Neural cell (in vitro differentiated cells): Measurements from ENCODE around the gene SCYL3. TPM values are rescaled to one million over a fixed set of nuclear protein-coding genes. Genes with fewer than 3 reads are reported as not detected.

Source experiments
- H2AFZ ChIP-seq: fragments of 200-600, 300-800 bp; sonication (generic), shearing (Covaris generic); 2 replicates; pipeline ENCODE4 v1.6.0; 2014; ENCODE audit warnings: low read depth, mild to moderate bottlenecking, antibody characterized with exemption, low read length, moderate library complexity
- H3F3A ChIP-seq: fragments of 200-600 bp; shearing (Covaris generic); 2 replicates; pipeline ENCODE4 v1.6.1; 2016; ENCODE audit warnings: mild to moderate bottlenecking, moderate library complexity, mixed read lengths, antibody characterized with exemption, low read length; ENCODE audit not compliant: insufficient read depth, poor library complexity, severe bottlenecking
- H3K27ac ChIP-seq: fragments of 200-600, 300-800 bp; sonication (generic), shearing (Covaris generic); 2 replicates; pipeline ENCODE4 v1.5.1; 2014; ENCODE audit warnings: mild to moderate bottlenecking, low read length, moderate library complexity
- H3K27me3 ChIP-seq: fragments of 300-800, 200-600 bp; sonication (generic), shearing (Covaris generic); 2 replicates; pipeline ENCODE4 v1.6.0; 2014; ENCODE audit warnings: mild to moderate bottlenecking, low read depth, low read length, moderate library complexity; ENCODE audit not compliant: insufficient read depth
- H3K36me3 ChIP-seq: fragments of 300-800, 200-600 bp; sonication (generic), shearing (Covaris generic); 2 replicates; pipeline ENCODE4 v1.5.1; 2014; ENCODE audit warnings: mild to moderate bottlenecking, antibody characterized with exemption, low read length, moderate library complexity; ENCODE audit not compliant: insufficient read depth
- H3K4me2 ChIP-seq: fragments of 300-800, 200-600 bp; sonication (generic), shearing (Covaris generic); 2 replicates; pipeline ENCODE4 v1.6.0; 2014; ENCODE audit warnings: mild to moderate bottlenecking, low read length
- H3K4me3 ChIP-seq: fragments of 300-800, 200-600 bp; sonication (generic), shearing (Covaris generic); 2 replicates; pipeline ENCODE4 v1.5.1; 2014; ENCODE audit warnings: mild to moderate bottlenecking, low read length, moderate library complexity
- H3K79me2 ChIP-seq: fragments of 200-600 bp; shearing (Covaris generic); replicated peaks from 2 replicates; pipeline ENCODE4 v1.6.0; 2014; ENCODE audit warnings: mild to moderate bottlenecking, low read length, moderate library complexity; ENCODE audit not compliant: insufficient read depth
- H3K9ac ChIP-seq: fragments of 300-800, 200-600 bp; sonication (generic), shearing (Covaris generic); 2 replicates; pipeline ENCODE4 v1.6.1; 2016; ENCODE audit warnings: mild to moderate bottlenecking, low read length, mixed read lengths
- H3K9me2 ChIP-seq: fragments of 200-600 bp; shearing (Covaris generic); 2 replicates; pipeline ENCODE4 v1.6.1; 2016; ENCODE audit warnings: mild to moderate bottlenecking, low read length, mixed read lengths; ENCODE audit not compliant: insufficient read depth
- H3K9me3 ChIP-seq: fragments of 200-600, 300-800 bp; sonication (generic), shearing (Covaris generic); 2 replicates; pipeline ENCODE4 v1.6.1; 2016; ENCODE audit warnings: mild to moderate bottlenecking, mixed run types, low read length, moderate library complexity, mixed read lengths
- H4K20me1 ChIP-seq: fragments of 200-600 bp; shearing (Covaris generic); 2 replicates; pipeline ENCODE4 v1.6.1; 2016; ENCODE audit warnings: mild to moderate bottlenecking, mixed run types; ENCODE audit not compliant: insufficient read depth
- CTCF ChIP-seq: fragments of 450-650 bp; IDR thresholded peaks from 2 replicates; pipeline ENCODE4 v1.5.1; 2014; ENCODE audit warnings: antibody characterized with exemption, mild to moderate bottlenecking, moderate library complexity; ENCODE audit not compliant: poor library complexity, severe bottlenecking
- EP300 ChIP-seq: fragments of 450-650 bp; conservative IDR thresholded peaks from 2 replicates; pipeline ENCODE4 v1.6.1; 2014; ENCODE audit warnings: antibody characterized with exemption, mild to moderate bottlenecking, moderate library complexity; ENCODE audit not compliant: poor library complexity, severe bottlenecking
- EZH2 ChIP-seq: fragments of 200-600, 300-800 bp; shearing (Covaris generic), sonication (generic); IDR thresholded peaks from 2 replicates; pipeline ENCODE4 v1.6.1; 2014; ENCODE audit warnings: antibody characterized with exemption, low read length, borderline replicate concordance, mild to moderate bottlenecking; ENCODE audit not compliant: insufficient read depth, poor library complexity, severe bottlenecking
- MXI1 ChIP-seq: fragments of 450-650 bp; conservative IDR thresholded peaks from 2 replicates; pipeline ENCODE4 v1.6.1; 2014; ENCODE audit warnings: antibody characterized with exemption, mild to moderate bottlenecking; ENCODE audit not compliant: poor library complexity, severe bottlenecking
- POLR2AphosphoS5 ChIP-seq: IDR thresholded peaks from 2 replicates; pipeline ENCODE4 v1.6.1; 2012
- RAD21 ChIP-seq: fragments of 450-650 bp; conservative IDR thresholded peaks from 2 replicates; pipeline ENCODE4 v1.6.1; 2014; ENCODE audit warnings: antibody characterized with exemption, mild to moderate bottlenecking, moderate library complexity
- REST ChIP-seq: IDR thresholded peaks from 2 replicates; pipeline ENCODE4 v1.6.1; 2012; ENCODE audit warnings: borderline replicate concordance
- SMC3 ChIP-seq: fragments of 450-650 bp; conservative IDR thresholded peaks from 2 replicates; pipeline ENCODE4 v1.6.1; 2014; ENCODE audit warnings: antibody characterized with exemption, mild to moderate bottlenecking, moderate library complexity; ENCODE audit not compliant: poor library complexity
- TAF1 ChIP-seq: IDR thresholded peaks from 2 replicates; pipeline ENCODE4 v1.6.1; 2012; ENCODE audit warnings: low read depth
- polyA plus RNA-seq: library from polyadenylated mRNA; depleted of rRNA; stranded (reverse); fragments of >200 nt; gene quantifications from 2 replicates; pipeline ENCODE4 v1.2.3, GENCODE V29; 2014

The SCYL3 gene
- polyA plus RNA-seq, 1 donor from 2014 or later = 13.1 TPM

GRCh38 chr1:169834869-169835268 is 58.8 kb downstream of the SCYL3 start:
- TF ChIP-seq SMC3 = no peak
- TF ChIP-seq MXI1 = no peak
- no peak for TF ChIP-seq POLR2AphosphoS5
- TF ChIP-seq REST = no peak
- TF ChIP-seq CTCF = no peak
- TF ChIP-seq EZH2 = no peak
- TF ChIP-seq TAF1 = no peak
- no peak for TF ChIP-seq RAD21
- TF ChIP-seq EP300 = no peak
- no peak overlapping the region for H3K4me2 ChIP-seq
- no peaks in the 10 kb centered on the region for H3K79me2 ChIP-seq
- H3K4me3 ChIP-seq = no peak overlapping the region
- H3K9me3 ChIP-seq = no peaks in the 10 kb centered on the region
- no peak overlapping the region for H3K9ac ChIP-seq
- H3K27ac ChIP-seq = no peak overlapping the region
- no peaks in the 10 kb centered on the region for H4K20me1 ChIP-seq
- H3K27me3 ChIP-seq = no peaks in the 10 kb centered on the region
- no peak overlapping the region for H2AFZ ChIP-seq
- H3F3A ChIP-seq = no peaks in the 10 kb centered on the region
- no peaks in the 10 kb centered on the region for H3K36me3 ChIP-seq
- no peaks in the 10 kb centered on the region for H3K9me2 ChIP-seq

GRCh38 chr1:169833179-169833901 is 60.4 kb downstream of the SCYL3 start:
- Histone ChIP-seq H3F3A (no peaks in the 10 kb centered on the region), H3K9me3 (no peaks in the 10 kb centered on the region), H3K9me2 (no peaks in the 10 kb centered on the region), H3K36me3 (no peaks in the 10 kb centered on the region), H3K27ac (no peak overlapping the region), H3K4me3 (no peak overlapping the region), H2AFZ (no peak overlapping the region), H4K20me1 (no peaks in the 10 kb centered on the region), H3K27me3 (no peaks in the 10 kb centered on the region), H3K9ac (no peak overlapping the region), H3K4me2 (no peak overlapping the region), H3K79me2 (no peaks in the 10 kb centered on the region)
- TF ChIP-seq TAF1 (no peak), RAD21 (no peak), EZH2 (no peak), MXI1 (no peak), EP300 (no peak), REST (no peak)
